HG02678 (cell line): Measurements from ENCODE around the gene BAIAP3.

ENCODE experiments used
- ATAC-seq: cut with Tn5 transposase; IDR thresholded peaks from one replicate; pipeline ENCODE4 v1.9.1; 2021; ENCODE audit warnings: mild to moderate bottlenecking, moderate library complexity; ENCODE audit not compliant: unreplicated experiment

BAIAP3 gene

GRCh38 chr16:1344499-1344898 lies 11.1 kb downstream of the BAIAP3 start:
- no peak for ATAC-seq

- ATAC-seq: no peak
Observed at GRCh38 chr16:1345087-1345486, 11.6 kb downstream of the BAIAP3 start.

- no peak for ATAC-seq
Observed at GRCh38 chr16:1345651-1346421, 12.4 kb downstream of the BAIAP3 start.

GRCh38 chr16:1346422-1347285 lies 13.2 kb downstream of the BAIAP3 start:
- no peak for ATAC-seq

GRCh38 chr16:1347286-1347855 lies 13.9 kb downstream of the BAIAP3 start:
- no peak for ATAC-seq

- ATAC-seq: no peak
Observed at GRCh38 chr16:1347962-1348361, 14.5 kb downstream of the BAIAP3 start.

GRCh38 chr16:1348441-1348840 lies 15.0 kb downstream of the BAIAP3 start:
- no peak for ATAC-seq

GRCh38 chr16:1348926-1349325 lies 15.5 kb downstream of the BAIAP3 start:
- no peak for ATAC-seq

- no peak for ATAC-seq
Observed at GRCh38 chr16:1349351-1349750, 15.9 kb downstream of the BAIAP3 start.

- no peak for ATAC-seq
Observed at GRCh38 chr16:1349951-1350350, 16.5 kb downstream of the BAIAP3 start.

- no peak for ATAC-seq
Observed at GRCh38 chr16:1350691-1351090, 17.2 kb downstream of the BAIAP3 start.

GRCh38 chr16:1351215-1351581 lies 17.8 kb downstream of the BAIAP3 start:
- peak; percentile 22 for ATAC-seq

- peak; percentile 85 for ATAC-seq
Observed at GRCh38 chr16:1351582-1352362, 18.3 kb downstream of the BAIAP3 start, which contains the start of the genes GNPTG and TSR3. Gene GNPTG, plus strand, starts transcription at chr16:1351931. Its CDS starts 35 bp downstream, at chr16:1351966. Gene TSR3, minus strand, starts transcription at chr16:1351878. Its CDS starts 74 bp downstream, at chr16:1351804.

GRCh38 chr16:1354815-1355540 lies 21.5 kb downstream of the BAIAP3 start:
- no peak for ATAC-seq

- no peak for ATAC-seq
Observed at GRCh38 chr16:1355591-1355990, 22.1 kb downstream of the BAIAP3 start.

GRCh38 chr16:1356061-1356900 lies 22.8 kb downstream of the BAIAP3 start:
- ATAC-seq: no peak

GRCh38 chr16:1357906-1358566 lies 24.6 kb downstream of the BAIAP3 start:
- ATAC-seq: no peak

- ATAC-seq: no peak
Observed at GRCh38 chr16:1361685-1362360, 28.4 kb downstream of the BAIAP3 start.
